ENCODE data around the gene ZNF750.

GRCh38 chr17:82832411-82832810 is 7.4 kb downstream of the ZNF750 start:
- TF ChIP-seq CTCF (IDR thresholded peaks at IDR 0.05; ENCODE audit: insufficient read depth, low read length, poor library complexity, severe bottlenecking), result no peak
- TF ChIP-seq EZH2phosphoT487 (conservative IDR thresholded peaks at IDR 0.05; ENCODE audit: low read length), result no peak

All from SU-DHL-6 (cell line).